ENCODE measurements around the gene VRTN. TPM values are rescaled to one million over a fixed set of nuclear protein-coding genes. Genes with fewer than 3 reads are reported as not detected.

VRTN gene
- total RNA-seq, 1 donor from 2014 or later, result not detected

DNA sequence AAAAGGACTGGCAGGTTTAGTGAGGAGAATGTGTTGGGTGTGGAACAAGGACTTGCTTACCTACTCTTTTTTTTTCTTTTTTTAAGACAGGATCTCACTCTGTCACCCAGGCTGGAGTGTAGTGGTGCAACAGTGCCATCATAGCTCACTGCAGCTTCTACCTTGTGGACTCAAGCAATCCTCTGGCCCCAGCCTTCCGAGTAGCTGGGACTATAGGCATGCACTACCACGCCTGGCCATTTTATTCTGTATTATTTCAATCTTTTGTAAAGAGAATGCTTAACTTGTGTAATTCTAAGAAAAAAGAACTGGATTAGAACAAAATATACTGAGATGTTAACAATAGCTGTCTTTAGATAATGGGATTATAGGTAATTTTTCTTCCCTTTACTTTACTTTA is 1.9 kb upstream of the VRTN start:
- H3K27me3 ChIP-seq, result no peaks in the 10 kb centered on the region
- DNase-seq (ENCODE audit: low spot score in 2 of 2), result no peak
- intact Hi-C loops (cut with DNase I), result no loop called here

DNA sequence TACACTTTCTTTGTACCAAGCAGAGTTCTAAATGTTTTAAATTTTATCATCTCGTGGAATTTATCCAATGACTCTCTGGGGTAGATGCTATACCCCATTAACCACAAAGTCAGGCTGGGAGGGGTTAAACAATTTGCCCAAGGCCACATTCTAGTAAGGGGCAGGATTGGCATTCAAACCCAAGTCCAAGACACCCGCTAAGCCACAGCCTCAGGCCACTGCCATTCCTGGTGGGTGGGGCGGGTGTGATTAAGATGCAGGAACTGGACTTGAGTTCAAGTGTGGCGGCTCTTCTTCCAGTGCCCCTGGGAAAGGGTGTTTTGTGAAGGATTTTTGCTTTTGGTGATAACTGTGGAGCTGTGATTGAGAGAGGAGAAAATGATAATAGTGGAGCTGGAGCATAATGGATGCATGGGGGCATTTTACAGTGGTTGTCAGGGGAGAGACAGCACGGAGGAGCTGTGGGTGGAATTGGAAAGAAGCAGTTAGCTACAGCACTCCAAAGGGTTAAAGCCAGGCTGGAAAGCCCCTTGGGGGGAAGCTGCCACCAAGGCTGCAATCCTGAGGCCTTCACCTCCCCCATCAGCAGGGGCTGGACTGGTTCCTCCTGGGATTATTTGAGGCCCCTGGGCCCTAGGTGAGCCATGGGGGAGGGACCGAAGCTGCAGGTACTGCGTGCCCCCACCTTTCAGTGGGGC is 1.0 kb upstream of the VRTN start:
- DNase-seq (ENCODE audit: low spot score in 2 of 2), result no peak
- H3K9me3 ChIP-seq, result no peaks in the 10 kb centered on the region
- no peak overlapping the region for H3K27ac ChIP-seq
- no peaks in the 10 kb centered on the region for H3K27me3 ChIP-seq
- intact Hi-C loops (cut with DNase I), result no loop called here
- H3K4me3 ChIP-seq, result no peak overlapping the region
- no peaks in the 10 kb centered on the region for H3K36me3 ChIP-seq
- TF ChIP-seq, protein P1, sequence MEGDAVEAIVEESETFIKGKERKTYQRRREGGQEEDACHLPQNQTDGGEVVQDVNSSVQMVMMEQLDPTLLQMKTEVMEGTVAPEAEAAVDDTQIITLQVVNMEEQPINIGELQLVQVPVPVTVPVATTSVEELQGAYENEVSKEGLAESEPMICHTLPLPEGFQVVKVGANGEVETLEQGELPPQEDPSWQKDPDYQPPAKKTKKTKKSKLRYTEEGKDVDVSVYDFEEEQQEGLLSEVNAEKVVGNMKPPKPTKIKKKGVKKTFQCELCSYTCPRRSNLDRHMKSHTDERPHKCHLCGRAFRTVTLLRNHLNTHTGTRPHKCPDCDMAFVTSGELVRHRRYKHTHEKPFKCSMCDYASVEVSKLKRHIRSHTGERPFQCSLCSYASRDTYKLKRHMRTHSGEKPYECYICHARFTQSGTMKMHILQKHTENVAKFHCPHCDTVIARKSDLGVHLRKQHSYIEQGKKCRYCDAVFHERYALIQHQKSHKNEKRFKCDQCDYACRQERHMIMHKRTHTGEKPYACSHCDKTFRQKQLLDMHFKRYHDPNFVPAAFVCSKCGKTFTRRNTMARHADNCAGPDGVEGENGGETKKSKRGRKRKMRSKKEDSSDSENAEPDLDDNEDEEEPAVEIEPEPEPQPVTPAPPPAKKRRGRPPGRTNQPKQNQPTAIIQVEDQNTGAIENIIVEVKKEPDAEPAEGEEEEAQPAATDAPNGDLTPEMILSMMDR (IDR thresholded peaks at IDR 0.05), result no peak
- H3K4me1 ChIP-seq, result no peaks in the 10 kb centered on the region

More for the DNA sequence above, 1.9 kb upstream of the VRTN start:
- Histone ChIP-seq H3K36me3 (no peaks in the 10 kb centered on the region), H3K4me3 (no peak overlapping the region), H3K4me1 (no peaks in the 10 kb centered on the region), H3K9me3 (no peaks in the 10 kb centered on the region), H3K27ac (no peak overlapping the region)
- TF ChIP-seq, protein P1 (IDR thresholded peaks at IDR 0.05), result no peak

DNA sequence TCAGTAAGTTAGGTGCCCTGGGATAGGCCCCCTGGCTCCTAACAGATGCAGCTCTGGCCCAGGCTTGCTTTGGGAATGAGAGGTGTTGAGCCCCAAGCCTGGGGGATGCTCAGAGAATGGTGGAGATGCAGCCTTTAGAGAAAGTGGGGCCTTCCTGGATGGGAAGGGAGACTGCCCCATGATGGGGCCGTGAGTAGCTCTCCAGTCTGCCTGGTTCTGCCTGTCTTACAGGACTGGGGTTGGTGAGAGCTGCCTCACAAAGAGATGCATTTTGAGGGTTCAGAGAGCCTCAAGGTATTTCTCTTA is 523 bp upstream of the VRTN start:
- H3K36me3 ChIP-seq, result no peaks in the 10 kb centered on the region
- TF ChIP-seq, protein P1 (IDR thresholded peaks at IDR 0.05), result no peak
- no peak overlapping the region for H3K4me3 ChIP-seq
- intact Hi-C loops (cut with DNase I), result no loop called here
- DNase-seq (ENCODE audit: low spot score in 2 of 2), result no peak
- H3K27ac ChIP-seq, result no peak overlapping the region
- no peaks in the 10 kb centered on the region for H3K4me1 ChIP-seq
- H3K27me3 ChIP-seq, result no peaks in the 10 kb centered on the region
- H3K9me3 ChIP-seq, result no peaks in the 10 kb centered on the region

DNA sequence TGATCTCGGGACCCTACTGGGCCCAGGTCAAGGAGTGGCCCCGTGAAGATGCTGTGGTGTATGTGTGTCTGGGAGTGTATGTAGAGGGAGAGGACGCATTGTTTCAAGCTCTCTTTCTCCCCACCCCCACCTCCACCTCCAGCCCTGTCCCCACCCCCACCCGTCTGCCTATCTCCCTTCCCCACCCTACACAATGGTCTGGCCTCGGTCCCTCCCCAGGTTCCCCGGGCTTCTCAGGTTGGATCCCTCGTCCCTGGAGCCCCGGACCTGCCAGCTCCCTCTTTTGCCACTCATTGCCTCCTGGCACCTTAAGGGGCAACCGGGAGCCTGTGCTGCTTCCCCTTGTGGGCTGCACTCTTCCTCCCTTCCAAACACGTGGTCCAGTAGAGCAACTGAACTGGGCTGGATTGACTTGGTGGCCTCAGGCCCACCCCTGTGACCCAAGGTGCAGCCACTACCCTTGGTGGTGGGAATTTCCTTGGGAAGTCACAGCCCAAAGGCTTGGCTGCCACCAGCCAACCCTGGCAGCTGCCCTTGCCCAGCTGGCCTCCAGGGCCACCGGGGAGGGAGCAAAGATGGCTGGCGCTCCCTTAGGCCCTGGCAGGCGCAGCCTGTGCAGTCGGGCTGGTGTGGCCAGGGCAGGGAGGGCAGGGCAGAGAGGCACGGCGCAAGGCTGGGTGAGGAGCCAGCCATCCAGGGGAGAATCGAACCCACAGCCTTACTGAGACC is 628 bp downstream of the VRTN start:
- TF ChIP-seq, protein P1 (IDR thresholded peaks at IDR 0.05), result no peak
- H3K9me3 ChIP-seq, result no peaks in the 10 kb centered on the region
- no peaks in the 10 kb centered on the region for H3K4me1 ChIP-seq
- H3K36me3 ChIP-seq, result no peaks in the 10 kb centered on the region
- H3K27ac ChIP-seq, result no peak overlapping the region
- intact Hi-C loops (cut with DNase I), result no loop called here
- no peaks in the 10 kb centered on the region for H3K27me3 ChIP-seq
- DNase-seq (ENCODE audit: low spot score in 2 of 2), result no peak
- no peak overlapping the region for H3K4me3 ChIP-seq

DNA sequence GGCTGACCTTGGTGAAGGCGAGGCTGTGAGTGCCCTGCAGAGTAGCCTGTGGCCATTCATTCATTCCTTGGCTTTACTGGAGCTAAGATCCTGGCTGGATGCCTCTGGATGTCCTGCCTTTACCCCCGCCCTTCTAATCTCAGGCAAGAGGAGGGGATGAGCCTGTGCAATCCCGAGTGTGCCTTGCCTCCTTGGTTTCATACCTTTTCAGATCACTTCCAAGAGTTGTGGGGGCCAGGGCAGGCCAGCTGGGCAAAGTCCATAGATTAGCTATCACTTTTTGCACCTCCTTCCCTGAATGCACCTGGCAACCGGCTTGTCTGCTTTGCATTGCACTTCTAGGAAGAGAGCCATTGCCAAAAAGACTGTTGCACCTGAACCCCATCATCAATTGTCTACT is 1.5 kb downstream of the VRTN start:
- H3K9me3 ChIP-seq, result no peaks in the 10 kb centered on the region
- no peaks in the 10 kb centered on the region for H3K36me3 ChIP-seq
- TF ChIP-seq, protein P1 (IDR thresholded peaks at IDR 0.05), result no peak
- no peak overlapping the region for H3K4me3 ChIP-seq
- no peaks in the 10 kb centered on the region for H3K27me3 ChIP-seq
- no peak overlapping the region for H3K27ac ChIP-seq
- DNase-seq (ENCODE audit: low spot score in 2 of 2), result no peak
- H3K4me1 ChIP-seq, result no peaks in the 10 kb centered on the region
- intact Hi-C loops (cut with DNase I), result no loop called here

All from ascending aorta (tissue), 2 donors.